ENCODE measurements around the gene DLX5. TPM values are rescaled to one million over a fixed set of nuclear protein-coding genes. Genes with fewer than 3 reads are reported as not detected.
"Not testable (repeated sequence)": the region's sequence is repeated elsewhere in the genome, so short reads cannot be mapped to it uniquely, and the experiment has no call there.

The DLX5 gene
- total RNA-seq, 4 donors from 2014 or later, result 0.26 to 5.9 (median 0.52) TPM; not detected in 1

DNA sequence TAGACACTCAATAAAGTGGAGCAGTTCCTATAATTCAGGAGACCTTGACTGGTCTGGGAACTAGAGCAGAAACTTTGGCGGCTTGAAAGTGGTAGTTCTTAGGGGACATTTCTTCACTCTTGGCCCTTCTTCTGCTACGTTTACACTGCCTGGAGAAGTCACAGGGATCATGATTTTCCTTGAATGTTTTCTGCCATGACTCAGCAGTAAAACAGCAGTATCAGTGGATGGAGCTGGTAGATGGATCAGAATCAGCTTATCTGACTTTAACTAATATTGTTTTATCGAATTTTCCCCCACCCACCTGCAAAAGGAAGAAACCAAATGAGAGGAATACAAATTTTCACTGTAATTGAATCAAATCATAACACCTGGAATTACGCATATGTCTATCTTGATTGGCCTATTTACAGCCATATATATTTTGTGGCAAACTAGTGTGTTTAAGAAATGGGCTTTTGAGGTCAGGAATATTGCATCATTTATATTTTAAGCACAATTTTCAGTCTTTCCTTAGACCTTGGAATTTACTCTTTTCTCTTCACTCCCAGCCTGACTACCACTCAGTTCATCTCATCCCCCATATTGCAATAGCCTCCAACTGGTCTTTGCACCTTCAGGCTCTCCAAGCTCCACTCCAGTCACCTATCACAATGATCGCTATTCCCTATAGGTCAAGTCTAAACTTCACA, 14.9 kb upstream of the DLX5 start:
- TF ChIP-seq POLR2A (IDR thresholded peaks at IDR 0.05), result no peak
- TF ChIP-seq, protein P1, sequence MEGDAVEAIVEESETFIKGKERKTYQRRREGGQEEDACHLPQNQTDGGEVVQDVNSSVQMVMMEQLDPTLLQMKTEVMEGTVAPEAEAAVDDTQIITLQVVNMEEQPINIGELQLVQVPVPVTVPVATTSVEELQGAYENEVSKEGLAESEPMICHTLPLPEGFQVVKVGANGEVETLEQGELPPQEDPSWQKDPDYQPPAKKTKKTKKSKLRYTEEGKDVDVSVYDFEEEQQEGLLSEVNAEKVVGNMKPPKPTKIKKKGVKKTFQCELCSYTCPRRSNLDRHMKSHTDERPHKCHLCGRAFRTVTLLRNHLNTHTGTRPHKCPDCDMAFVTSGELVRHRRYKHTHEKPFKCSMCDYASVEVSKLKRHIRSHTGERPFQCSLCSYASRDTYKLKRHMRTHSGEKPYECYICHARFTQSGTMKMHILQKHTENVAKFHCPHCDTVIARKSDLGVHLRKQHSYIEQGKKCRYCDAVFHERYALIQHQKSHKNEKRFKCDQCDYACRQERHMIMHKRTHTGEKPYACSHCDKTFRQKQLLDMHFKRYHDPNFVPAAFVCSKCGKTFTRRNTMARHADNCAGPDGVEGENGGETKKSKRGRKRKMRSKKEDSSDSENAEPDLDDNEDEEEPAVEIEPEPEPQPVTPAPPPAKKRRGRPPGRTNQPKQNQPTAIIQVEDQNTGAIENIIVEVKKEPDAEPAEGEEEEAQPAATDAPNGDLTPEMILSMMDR (IDR thresholded peaks at IDR 0.05), result no peak
- Histone ChIP-seq H3K27me3 (no peaks in the 10 kb centered on the region), H3K4me1 (no peaks in the 10 kb centered on the region), H3K4me3 (no peak overlapping the region), H3K9me3 (no peaks in the 10 kb centered on the region), H3K36me3 (no peaks in the 10 kb centered on the region), H3K27ac (no peak overlapping the region)
- intact Hi-C loops (cut with DNase I; ENCODE audit: low total_unique reads), result no loop called here
- no peak for DNase-seq

DNA sequence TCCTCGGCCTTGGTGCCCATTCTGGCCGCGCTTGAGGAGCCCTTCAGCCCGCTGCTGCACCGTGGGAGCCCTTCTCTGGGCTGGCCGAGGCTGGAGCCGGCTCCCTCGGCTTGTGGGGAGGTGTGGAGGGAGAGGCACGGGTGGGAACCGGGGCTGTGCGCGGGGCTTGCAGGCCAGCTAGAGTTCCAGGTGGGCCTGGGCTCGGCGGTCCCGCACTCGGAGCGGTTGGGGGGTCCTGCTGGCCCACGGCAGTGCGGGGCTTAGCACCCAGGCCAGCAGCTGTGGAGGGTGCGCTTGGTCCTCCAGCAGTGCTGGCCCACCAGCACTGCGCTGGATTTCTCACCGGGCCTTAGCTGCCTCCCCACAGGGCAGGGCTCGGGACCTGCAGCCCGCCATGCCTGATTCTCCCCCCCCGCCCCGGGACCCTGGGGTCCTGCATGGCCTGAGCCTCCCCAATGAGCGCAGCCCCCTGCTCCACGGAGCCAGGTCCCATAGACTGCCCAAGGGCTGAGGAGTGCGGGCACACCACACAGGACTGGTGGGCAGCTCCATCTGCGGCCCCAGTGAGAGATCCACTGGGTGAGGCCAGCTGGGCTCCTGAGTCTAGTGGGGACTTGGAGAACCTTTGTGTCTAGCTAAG, 9.7 kb upstream of the DLX5 start:
- H3K9me3 ChIP-seq; H3K4me3 ChIP-seq; H3K36me3 ChIP-seq; DNase-seq; H3K4me1 ChIP-seq; intact Hi-C loops (cut with DNase I; ENCODE audit: low total_unique reads); H3K27ac ChIP-seq: not testable (repeated sequence)
- peaks cover 0 to 16% of the 10 kb centered on the region in 2 donors for H3K27me3 ChIP-seq

DNA sequence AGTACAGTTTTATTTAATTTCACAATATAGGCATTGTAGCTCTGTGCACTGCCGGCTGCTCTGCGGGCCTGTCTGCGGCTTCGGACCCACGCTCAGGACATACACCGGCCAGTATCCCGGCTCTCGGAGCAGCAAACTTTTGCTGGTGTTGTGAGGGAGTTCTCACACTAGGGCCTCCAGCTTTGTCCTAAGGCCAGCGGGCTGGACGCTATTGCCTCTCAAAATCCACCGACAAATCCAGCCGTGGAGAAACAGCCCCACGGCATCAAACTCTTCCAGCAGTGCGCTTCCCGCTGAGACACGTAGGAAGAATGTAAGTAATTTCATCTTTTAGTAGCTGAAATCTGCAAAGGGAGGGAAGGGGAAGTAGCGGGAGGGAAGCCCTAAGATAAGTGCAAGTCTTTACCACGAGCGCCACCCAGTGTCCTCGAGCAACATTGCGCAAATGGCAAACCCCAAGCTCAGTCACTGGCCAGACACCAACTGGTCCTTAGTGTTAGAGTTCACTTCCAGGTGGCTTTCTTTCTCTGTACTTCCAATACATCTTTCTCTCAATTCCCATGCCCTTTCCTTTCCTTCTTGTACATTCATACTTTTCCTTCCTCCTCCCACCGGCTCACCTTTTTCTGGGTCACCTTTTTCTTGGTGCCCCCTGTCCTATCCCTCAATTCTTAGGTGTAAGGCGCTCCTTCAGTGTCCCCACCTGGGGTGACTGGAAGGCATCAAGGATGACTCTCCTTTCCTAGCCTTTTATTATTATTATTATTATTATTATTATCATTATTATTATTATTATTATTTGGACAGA, 3.0 kb upstream of the DLX5 start:
- peaks cover 4 to 49% of the 10 kb centered on the region in 2 donors for H3K27me3 ChIP-seq
- peak; percentile 55 to 78 for DNase-seq

DNA sequence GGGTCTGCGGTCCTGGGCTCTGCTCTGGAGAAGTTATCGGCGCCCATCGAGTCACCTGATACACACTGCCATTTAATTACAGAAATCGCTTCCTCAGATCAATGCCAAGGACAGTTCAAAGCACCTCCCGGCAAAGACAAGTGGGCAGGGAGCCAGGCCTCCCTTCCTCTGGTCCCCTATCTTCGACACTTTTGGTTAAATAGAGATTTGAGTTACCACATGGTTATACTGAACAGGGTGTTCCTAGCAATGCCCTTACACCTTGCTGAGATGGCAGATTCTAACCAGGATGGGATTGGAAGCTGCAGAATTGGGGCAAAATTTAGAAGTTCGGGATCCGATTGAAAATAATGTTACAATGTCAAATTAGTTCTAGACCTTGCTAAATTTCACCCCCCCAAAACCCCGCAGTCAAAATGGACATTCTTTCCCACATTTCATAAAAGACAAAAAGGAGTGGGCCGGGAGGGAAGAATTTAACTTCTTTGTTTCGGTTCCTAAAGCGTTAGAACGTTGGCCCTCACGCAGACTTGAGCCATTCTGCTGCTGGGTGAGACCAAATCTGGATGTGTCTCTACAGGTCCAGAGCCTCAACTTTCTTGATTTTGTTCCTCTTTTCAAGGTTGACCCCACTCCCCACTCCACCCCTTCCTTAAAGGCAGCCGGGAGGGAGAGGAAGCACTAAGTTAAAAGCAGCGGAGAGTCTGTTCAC, 2.2 kb upstream of the DLX5 start:
- Histone ChIP-seq H3K4me3 (peak overlapping the region in 1 of 2 donors; percentile 24), H3K36me3 (no peaks in the 10 kb centered on the region), H3K4me1 (peaks cover 0 to 7% of the 10 kb centered on the region in 2 donors), H3K27me3 (peaks cover 4 to 50% of the 10 kb centered on the region in 2 donors), H3K9me3 (no peaks in the 10 kb centered on the region), H3K27ac (no peak overlapping the region)
- TF ChIP-seq, protein P1 (IDR thresholded peaks at IDR 0.05), result no peak
- TF ChIP-seq POLR2A (IDR thresholded peaks at IDR 0.05), result no peak
- no peak for DNase-seq
- intact Hi-C loops (cut with DNase I; ENCODE audit: low total_unique reads), result no loop called here

More for the DNA sequence above, 3.0 kb upstream of the DLX5 start:
- Histone ChIP-seq H3K9me3 (no peaks in the 10 kb centered on the region), H3K4me3 (peak overlapping the region in 1 of 2 donors; percentile 24), H3K4me1 (peaks cover 0 to 7% of the 10 kb centered on the region in 2 donors), H3K27ac (no peak overlapping the region), H3K36me3 (no peaks in the 10 kb centered on the region)
- TF ChIP-seq, protein P1 (IDR thresholded peaks at IDR 0.05), result peak; percentile 64 to 78 (median 69)
- no peak for TF ChIP-seq POLR2A (IDR thresholded peaks at IDR 0.05)
- intact Hi-C loops (cut with DNase I; ENCODE audit: low total_unique reads), result no loop called here

DNA sequence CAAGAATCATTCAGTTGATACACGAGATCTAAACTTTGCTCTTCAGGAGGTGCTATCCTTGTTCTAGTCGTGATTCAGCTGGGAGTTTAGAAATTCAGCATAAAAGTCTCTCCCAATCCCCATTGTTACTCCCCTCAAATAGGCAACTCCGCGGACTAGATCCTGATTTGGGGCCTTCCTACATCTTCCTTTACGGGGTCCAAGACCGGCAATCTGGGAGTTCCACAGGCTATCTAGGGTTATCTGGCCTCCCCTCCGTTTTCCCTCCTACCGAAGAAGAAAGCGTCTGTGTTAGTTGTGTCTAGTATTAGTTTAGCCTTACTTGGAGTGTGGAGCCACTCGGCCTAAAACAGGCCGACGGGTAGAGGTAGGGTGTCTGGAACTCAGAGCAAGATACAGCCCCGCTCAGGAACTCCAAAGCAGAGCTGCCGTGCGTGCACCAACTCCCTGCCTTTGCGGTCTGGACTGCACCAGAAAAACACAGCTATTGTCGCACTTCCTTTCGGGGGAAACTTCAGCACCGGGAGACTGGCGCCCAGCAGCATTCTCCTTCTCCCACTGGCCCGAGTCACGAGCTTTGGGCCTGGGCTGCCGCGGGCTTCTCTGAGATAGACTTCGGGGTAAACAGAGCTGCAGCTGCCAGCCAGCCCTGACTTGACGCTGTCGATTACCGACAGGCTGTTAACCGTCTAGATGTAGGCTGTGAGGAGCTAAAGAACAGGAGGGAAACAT, 1.5 kb upstream of the DLX5 start:
- Histone ChIP-seq H3K27me3 (peaks cover 5 to 56% of the 10 kb centered on the region in 2 donors), H3K9me3 (no peaks in the 10 kb centered on the region), H3K27ac (no peak overlapping the region), H3K36me3 (no peaks in the 10 kb centered on the region), H3K4me3 (no peak overlapping the region), H3K4me1 (peaks cover 0 to 14% of the 10 kb centered on the region in 2 donors)
- TF ChIP-seq, protein P1 (IDR thresholded peaks at IDR 0.05), result no peak
- TF ChIP-seq POLR2A (IDR thresholded peaks at IDR 0.05), result no peak
- intact Hi-C loops (cut with DNase I; ENCODE audit: low total_unique reads), result no loop called here
- no peak for DNase-seq
